GM12878 (cell line): Measurements from ENCODE around the gene GUCY1B1. TPM values are rescaled to one million over a fixed set of nuclear protein-coding genes. Genes with fewer than 3 reads are reported as not detected.

ENCODE experiments used
- CHD2 ChIP-seq: IDR thresholded peaks from 2 replicates; pipeline ENCODE4 v1.6.1; 2011; ENCODE audit warnings: low read depth, low read length, improper control_type of control experiment, borderline replicate concordance
- DPF2 ChIP-seq: fragments of 450-650 bp; IDR thresholded peaks from 2 replicates; pipeline ENCODE4 v1.6.1; 2017; ENCODE audit warnings: mild to moderate bottlenecking
- EZH2 ChIP-seq: IDR thresholded peaks from 2 replicates; pipeline ENCODE4 v1.6.1; 2012; ENCODE audit warnings: low read depth, mild to moderate bottlenecking, control low read depth, inconsistent platforms, low read length, borderline replicate concordance; ENCODE audit not compliant: control insufficient read depth
- JUNB ChIP-seq: IDR thresholded peaks from 2 replicates; pipeline ENCODE4 v1.6.1; 2016; ENCODE audit warnings: antibody characterized with exemption, mild to moderate bottlenecking
- KDM1A ChIP-seq: fragments of 200-600 bp; sonication (generic); IDR thresholded peaks from 2 replicates; pipeline ENCODE4 v1.6.1; 2016; ENCODE audit warnings: borderline replicate concordance
- MEF2A ChIP-seq: IDR thresholded peaks from 2 replicates; pipeline ENCODE4 v1.6.1; 2011; ENCODE audit warnings: low read depth, mild to moderate bottlenecking, low read length, moderate library complexity; ENCODE audit not compliant: insufficient read depth
- MYB ChIP-seq: fragments of 150-350 bp; IDR thresholded peaks from 2 replicates; pipeline ENCODE4 v1.6.1; 2014; ENCODE audit warnings: mild to moderate bottlenecking, low read depth, low read length, borderline replicate concordance
- NBN ChIP-seq: fragments of 450-650 bp; IDR thresholded peaks from 2 replicates; pipeline ENCODE4 v1.6.1; 2016
- NR2F1 ChIP-seq: fragments of 450-650 bp; conservative IDR thresholded peaks from 2 replicates; pipeline ENCODE4 v1.6.1; 2017; ENCODE audit warnings: mild to moderate bottlenecking
- POU2F2 ChIP-seq: IDR thresholded peaks from 3 replicates; pipeline ENCODE4 v1.6.1; 2011; ENCODE audit warnings: low read depth, mild to moderate bottlenecking, low read length, borderline replicate concordance
- RB1 ChIP-seq: fragments of 450-650 bp; formaldehyde crosslinking; IDR thresholded peaks from 2 replicates; pipeline ENCODE4 v1.6.1; 2017; ENCODE audit warnings: mild to moderate bottlenecking, borderline replicate concordance
- SIX5 ChIP-seq: IDR thresholded peaks from 2 replicates; pipeline ENCODE4 v1.6.1; 2011; ENCODE audit warnings: mild to moderate bottlenecking, low read depth, low read length, moderate library complexity; ENCODE audit not compliant: severe bottlenecking
- SREBF2 ChIP-seq: IDR thresholded peaks from 2 replicates; pipeline ENCODE4 v1.6.1; 2012; ENCODE audit warnings: mild to moderate bottlenecking, low read length
- ZNF687 ChIP-seq: fragments of 450-650 bp; IDR thresholded peaks from 2 replicates; pipeline ENCODE4 v1.6.1; 2017; ENCODE audit warnings: mild to moderate bottlenecking, moderate library complexity
- polyA plus RNA-seq, 11 experiments: library from polyadenylated mRNA; depleted of rRNA in 4 of 11; unstranded in 6 of 11; stranded (reverse) in 5 of 11; fragments of >200 nt; fragmentation: Nextera tagmentation in 4 of 11; fragmentation: Illumina TruSeq in 1 of 11; extraction: Ambion mirVana in 4 of 11; extraction: Trizol in 1 of 11; gene quantifications; 1 replicate in 1 of 11; 2 replicates in 10 of 11; pipeline versions ENCODE4 v1.2.1 to v1.2.3, GENCODE V29; 2011 to 2016; ENCODE audit warnings: inconsistent platforms in 2 of 11, missing spikeins in 2 of 11, low read depth in 1 of 11
- total RNA-seq, 4 experiments: library from RNA; depleted of rRNA in 3 of 4; stranded (reverse); fragments of >200 nt in 3 of 4; fragmentation: Illumina TruSeq in 1 of 4; extraction: Trizol in 1 of 4; gene quantifications; 2 replicates each; pipeline versions ENCODE4 v1.2.1 to v1.2.3, GENCODE V29; 2013 to 2021
- TF ChIP-seq, protein P1 (sequence below): fragments of 450-650 bp; IDR thresholded peaks from 2 replicates; pipeline ENCODE4 v1.6.1; 2016; ENCODE audit warnings: mild to moderate bottlenecking, moderate library complexity, borderline replicate concordance
- TF ChIP-seq, protein P2 (sequence below): IDR thresholded peaks from 2 replicates; pipeline ENCODE4 v1.6.1; 2011; ENCODE audit warnings: low read depth, low read length, improper control_type of control experiment, borderline replicate concordance
- TF ChIP-seq, protein P3 (sequence below): fragments of 150-350 bp; IDR thresholded peaks from 2 replicates; pipeline ENCODE4 v1.6.1; 2016; ENCODE audit warnings: low read depth, low read length

Gene GUCY1B1
- total and polyA plus RNA-seq, 10 of the 15 experiments (the other 5 are each of a cell fraction or from before 2014, with no cell fraction given), result 0.60 to 38.5 (median 1.4) TPM

DNA sequence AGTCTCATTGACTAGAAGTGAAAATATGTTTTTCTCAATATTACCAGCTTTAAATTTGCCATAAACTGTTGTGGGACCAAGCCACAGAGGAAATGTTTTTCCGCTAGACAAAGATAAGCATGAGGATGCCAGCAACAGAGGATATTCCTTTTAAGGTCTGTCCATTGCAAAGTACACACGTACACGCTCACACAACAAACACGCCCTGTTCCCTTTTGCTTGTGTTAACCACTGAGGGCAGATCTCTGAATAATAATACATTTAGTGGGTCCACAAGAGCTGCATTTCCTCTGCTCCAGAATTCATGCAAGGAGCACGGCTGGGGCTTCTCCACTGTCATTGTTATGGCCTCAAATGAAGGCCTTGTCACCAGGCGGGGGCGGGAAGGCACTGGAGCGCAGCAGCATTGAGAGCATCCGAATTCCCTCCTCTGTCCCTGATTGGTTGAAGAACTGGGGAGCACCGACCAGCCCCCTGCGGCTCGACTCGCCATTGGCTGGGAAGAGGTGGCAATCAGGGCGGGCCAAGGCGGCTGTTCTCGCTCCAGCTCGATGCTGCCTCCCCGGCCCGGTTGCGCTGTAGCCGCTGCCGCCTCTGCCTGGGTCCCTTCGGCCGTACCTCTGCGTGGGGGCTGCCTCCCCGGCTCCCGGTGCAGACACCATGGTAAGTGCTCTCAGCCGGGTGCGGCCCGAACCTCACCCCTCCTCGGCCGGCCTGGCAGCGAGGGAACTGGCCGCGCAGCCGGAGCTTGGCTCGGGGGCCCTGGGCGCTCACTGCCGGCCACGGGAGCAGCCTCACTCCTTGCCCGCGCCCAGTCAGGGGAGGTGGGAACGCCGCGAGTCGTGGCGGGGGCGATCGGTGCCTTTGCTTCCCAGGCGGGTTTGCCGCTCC lies at the start of gene GUCY1B1 (continued):
- TF ChIP-seq, protein P1, sequence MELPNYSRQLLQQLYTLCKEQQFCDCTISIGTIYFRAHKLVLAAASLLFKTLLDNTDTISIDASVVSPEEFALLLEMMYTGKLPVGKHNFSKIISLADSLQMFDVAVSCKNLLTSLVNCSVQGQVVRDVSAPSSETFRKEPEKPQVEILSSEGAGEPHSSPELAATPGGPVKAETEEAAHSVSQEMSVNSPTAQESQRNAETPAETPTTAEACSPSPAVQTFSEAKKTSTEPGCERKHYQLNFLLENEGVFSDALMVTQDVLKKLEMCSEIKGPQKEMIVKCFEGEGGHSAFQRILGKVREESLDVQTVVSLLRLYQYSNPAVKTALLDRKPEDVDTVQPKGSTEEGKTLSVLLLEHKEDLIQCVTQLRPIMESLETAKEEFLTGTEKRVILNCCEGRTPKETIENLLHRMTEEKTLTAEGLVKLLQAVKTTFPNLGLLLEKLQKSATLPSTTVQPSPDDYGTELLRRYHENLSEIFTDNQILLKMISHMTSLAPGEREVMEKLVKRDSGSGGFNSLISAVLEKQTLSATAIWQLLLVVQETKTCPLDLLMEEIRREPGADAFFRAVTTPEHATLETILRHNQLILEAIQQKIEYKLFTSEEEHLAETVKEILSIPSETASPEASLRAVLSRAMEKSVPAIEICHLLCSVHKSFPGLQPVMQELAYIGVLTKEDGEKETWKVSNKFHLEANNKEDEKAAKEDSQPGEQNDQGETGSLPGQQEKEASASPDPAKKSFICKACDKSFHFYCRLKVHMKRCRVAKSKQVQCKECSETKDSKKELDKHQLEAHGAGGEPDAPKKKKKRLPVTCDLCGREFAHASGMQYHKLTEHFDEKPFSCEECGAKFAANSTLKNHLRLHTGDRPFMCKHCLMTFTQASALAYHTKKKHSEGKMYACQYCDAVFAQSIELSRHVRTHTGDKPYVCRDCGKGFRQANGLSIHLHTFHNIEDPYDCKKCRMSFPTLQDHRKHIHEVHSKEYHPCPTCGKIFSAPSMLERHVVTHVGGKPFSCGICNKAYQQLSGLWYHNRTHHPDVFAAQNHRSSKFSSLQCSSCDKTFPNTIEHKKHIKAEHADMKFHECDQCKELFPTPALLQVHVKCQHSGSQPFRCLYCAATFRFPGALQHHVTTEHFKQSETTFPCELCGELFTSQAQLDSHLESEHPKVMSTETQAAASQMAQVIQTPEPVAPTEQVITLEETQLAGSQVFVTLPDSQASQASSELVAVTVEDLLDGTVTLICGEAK, result no peak
- TF ChIP-seq DPF2 (peak; percentile 73), NBN (peak; percentile 70), JUNB (no peak), NR2F1 (no peak), SREBF2 (no peak), SIX5 (no peak), CHD2 (peak; percentile 89), KDM1A (no peak), MEF2A (no peak), RB1 (peak; percentile 72; the same call in 1 of the 2 replicates), ZNF687 (peak; percentile 64), EZH2 (no peak), POU2F2 (no peak), MYB (no peak)
- TF ChIP-seq, protein P2, sequence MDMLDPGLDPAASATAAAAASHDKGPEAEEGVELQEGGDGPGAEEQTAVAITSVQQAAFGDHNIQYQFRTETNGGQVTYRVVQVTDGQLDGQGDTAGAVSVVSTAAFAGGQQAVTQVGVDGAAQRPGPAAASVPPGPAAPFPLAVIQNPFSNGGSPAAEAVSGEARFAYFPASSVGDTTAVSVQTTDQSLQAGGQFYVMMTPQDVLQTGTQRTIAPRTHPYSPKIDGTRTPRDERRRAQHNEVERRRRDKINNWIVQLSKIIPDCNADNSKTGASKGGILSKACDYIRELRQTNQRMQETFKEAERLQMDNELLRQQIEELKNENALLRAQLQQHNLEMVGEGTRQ, result no peak
- TF ChIP-seq, protein P3, sequence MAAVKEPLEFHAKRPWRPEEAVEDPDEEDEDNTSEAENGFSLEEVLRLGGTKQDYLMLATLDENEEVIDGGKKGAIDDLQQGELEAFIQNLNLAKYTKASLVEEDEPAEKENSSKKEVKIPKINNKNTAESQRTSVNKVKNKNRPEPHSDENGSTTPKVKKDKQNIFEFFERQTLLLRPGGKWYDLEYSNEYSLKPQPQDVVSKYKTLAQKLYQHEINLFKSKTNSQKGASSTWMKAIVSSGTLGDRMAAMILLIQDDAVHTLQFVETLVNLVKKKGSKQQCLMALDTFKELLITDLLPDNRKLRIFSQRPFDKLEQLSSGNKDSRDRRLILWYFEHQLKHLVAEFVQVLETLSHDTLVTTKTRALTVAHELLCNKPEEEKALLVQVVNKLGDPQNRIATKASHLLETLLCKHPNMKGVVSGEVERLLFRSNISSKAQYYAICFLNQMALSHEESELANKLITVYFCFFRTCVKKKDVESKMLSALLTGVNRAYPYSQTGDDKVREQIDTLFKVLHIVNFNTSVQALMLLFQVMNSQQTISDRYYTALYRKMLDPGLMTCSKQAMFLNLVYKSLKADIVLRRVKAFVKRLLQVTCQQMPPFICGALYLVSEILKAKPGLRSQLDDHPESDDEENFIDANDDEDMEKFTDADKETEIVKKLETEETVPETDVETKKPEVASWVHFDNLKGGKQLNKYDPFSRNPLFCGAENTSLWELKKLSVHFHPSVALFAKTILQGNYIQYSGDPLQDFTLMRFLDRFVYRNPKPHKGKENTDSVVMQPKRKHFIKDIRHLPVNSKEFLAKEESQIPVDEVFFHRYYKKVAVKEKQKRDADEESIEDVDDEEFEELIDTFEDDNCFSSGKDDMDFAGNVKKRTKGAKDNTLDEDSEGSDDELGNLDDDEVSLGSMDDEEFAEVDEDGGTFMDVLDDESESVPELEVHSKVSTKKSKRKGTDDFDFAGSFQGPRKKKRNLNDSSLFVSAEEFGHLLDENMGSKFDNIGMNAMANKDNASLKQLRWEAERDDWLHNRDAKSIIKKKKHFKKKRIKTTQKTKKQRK, result no peak
